Esophagus muscularis mucosa (tissue), 3 donors: ENCODE data around the gene F2R.

ENCODE experiments used
- POLR2A ChIP-seq: fragments of 450-650 bp; IDR thresholded peaks from one replicate; pipeline ENCODE4 v1.6.1; 2017; ENCODE audit warnings: antibody characterized with exemption, moderate library complexity, mild to moderate bottlenecking, low read depth
- TF ChIP-seq, protein P1 (sequence below), 3 experiments: fragments of 200-600 bp in 2 of 3; fragments of 450-650 bp in 1 of 3; sonication (generic) in 2 of 3; IDR thresholded peaks; one replicate each; pipeline ENCODE4 v1.5.1; 2017 to 2019; ENCODE audit warnings: antibody characterized with exemption in 3 of 3, mild to moderate bottlenecking in 2 of 3, moderate library complexity in 1 of 3

GRCh38 chr5:76736679-76737556 lies 21.0 kb downstream of the F2R start:
- no peak for TF ChIP-seq POLR2A
- TF ChIP-seq, protein P1, sequence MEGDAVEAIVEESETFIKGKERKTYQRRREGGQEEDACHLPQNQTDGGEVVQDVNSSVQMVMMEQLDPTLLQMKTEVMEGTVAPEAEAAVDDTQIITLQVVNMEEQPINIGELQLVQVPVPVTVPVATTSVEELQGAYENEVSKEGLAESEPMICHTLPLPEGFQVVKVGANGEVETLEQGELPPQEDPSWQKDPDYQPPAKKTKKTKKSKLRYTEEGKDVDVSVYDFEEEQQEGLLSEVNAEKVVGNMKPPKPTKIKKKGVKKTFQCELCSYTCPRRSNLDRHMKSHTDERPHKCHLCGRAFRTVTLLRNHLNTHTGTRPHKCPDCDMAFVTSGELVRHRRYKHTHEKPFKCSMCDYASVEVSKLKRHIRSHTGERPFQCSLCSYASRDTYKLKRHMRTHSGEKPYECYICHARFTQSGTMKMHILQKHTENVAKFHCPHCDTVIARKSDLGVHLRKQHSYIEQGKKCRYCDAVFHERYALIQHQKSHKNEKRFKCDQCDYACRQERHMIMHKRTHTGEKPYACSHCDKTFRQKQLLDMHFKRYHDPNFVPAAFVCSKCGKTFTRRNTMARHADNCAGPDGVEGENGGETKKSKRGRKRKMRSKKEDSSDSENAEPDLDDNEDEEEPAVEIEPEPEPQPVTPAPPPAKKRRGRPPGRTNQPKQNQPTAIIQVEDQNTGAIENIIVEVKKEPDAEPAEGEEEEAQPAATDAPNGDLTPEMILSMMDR (IDR thresholded peaks at IDR 0.05): no peak
